GM21515 (cell line): ENCODE results near the gene SCFD1.
"Not testable (repeated sequence)": the region's sequence is repeated elsewhere in the genome, so short reads cannot be mapped to it uniquely, and the experiment has no call there.

Experiments
- ATAC-seq: cut with Tn5 transposase; IDR thresholded peaks from one replicate; pipeline ENCODE4 v1.9.1; 2021; ENCODE audit not compliant: unreplicated experiment

Gene SCFD1

GRCh38 chr14:30621940-30622830 is at the start of gene SCFD1:
Gene SCFD1 (plus strand): TSS chr14:30622319. CDS start chr14:30622339, 20 bp downstream.
- peak; percentile 94 for ATAC-seq

GRCh38 chr14:30572771-30573170 is 49.3 kb upstream of the SCFD1 start:
- no peak for ATAC-seq

DNA sequence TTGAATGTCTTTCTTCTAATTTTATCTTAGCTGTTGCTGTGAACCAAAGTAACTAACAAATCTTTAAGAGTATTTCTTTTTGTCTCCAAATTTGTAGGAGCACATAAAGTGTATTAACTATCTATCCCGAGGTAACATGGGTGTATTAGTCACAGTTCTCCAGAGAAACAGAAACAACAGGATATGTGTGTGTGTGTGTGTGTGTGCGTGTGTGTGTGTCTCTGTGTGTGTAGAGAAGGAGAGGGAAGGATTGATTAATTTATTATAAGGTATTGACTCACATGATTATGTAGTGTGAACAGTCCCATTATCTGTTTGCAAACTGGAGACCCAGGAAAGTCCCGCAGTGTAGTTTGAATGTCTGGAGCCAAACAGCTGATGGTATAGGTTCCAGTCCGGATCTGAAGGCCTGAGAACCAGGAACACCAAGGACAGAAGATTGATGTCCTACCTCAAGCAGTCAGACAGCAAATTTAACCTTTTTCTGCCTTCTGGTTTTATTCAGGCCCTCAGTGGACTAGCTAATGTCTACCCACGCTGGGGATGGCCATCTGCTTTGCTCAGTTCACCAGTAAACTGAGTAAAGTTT is 48.8 kb upstream of the SCFD1 start:
- no peak for ATAC-seq

GRCh38 chr14:30573966-30574365 is 48.2 kb upstream of the SCFD1 start:
- no peak for ATAC-seq

DNA sequence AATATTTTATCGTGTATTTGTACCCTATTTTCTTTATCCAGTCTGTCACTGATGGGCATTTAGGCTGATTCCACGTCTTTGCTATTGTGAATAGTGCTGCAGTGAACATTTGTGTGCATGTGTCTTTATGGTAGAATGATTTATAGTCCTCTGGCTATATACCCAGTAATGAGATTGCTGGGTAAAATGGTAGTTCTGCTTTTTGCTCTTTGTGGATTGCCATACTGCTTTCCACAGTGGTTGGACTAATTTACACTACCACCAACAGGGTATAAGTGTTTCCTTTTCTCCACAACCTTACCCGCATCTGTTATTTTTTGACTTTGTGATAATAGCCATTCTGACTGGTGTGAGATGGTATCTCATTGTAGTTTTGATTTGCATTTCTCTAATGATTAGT is 47.3 kb upstream of the SCFD1 start:
- not testable (repeated sequence) for ATAC-seq

DNA sequence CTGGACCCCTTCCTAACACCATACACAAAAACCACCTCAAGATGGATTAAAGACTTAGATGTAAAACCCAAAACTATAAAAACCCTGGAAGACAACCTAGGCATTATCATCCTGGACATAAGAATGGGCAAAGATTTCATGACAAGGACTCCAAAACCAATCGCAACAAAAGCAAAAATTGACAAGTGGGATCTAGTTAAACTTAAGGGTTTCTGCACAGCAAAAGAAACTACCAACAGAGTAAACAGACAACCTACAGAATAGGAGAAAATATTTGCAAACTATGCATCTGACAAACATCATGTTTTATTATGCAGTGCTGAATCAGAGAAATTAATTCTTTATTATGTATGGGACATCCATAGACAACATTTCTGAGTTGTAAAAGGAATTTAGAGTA is 45.8 kb upstream of the SCFD1 start:
- ATAC-seq, result not testable (repeated sequence)

- ATAC-seq, result no peak
These were observed 41.4 kb upstream of the SCFD1 start for GRCh38 chr14:30580616-30581282.

GRCh38 chr14:30581283-30581625 is 40.9 kb upstream of the SCFD1 start:
- ATAC-seq, result no peak

DNA sequence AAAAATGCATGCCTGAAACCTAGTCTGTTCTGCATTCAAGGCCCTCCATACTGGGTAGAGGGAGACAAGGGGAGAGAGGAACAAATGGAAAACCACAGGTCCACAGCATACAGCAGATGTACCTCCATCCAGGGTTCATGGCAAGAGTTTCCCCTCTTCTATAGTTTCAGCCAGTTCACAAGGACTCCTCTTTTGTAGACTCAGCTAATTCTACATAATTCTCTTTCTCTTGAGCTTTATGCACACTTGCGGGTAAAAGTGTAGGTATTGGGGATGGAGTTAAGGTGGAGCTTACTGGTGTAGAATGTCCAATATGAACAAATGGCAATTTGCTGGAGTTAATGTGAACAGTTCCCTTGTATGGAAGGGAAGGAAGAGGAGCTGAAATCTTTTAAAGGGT is 39.7 kb upstream of the SCFD1 start:
- no peak for ATAC-seq

GRCh38 chr14:30584058-30584630 is 38.0 kb upstream of the SCFD1 start:
- no peak for ATAC-seq

DNA sequence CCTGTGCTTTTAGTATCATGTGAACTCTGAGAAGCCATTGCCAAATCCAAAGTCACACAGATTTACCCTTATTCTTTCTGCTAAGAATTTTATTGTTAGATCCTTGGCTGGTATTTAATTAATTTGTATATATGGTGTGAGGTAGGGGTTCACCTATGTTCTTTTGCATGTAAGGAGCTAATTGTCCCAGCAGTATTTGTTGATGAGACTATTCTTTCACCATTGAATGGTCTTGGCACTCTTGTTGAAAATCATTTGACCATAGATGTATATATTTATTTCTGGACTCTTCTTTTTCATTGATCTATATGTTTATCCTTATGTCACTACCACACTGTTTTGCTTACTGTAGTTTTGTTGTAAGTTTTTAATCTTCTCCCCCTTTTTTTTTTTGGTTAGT is 36.9 kb upstream of the SCFD1 start:
- ATAC-seq, result no peak

GRCh38 chr14:30587141-30587540 is 35.0 kb upstream of the SCFD1 start:
- no peak for ATAC-seq

DNA sequence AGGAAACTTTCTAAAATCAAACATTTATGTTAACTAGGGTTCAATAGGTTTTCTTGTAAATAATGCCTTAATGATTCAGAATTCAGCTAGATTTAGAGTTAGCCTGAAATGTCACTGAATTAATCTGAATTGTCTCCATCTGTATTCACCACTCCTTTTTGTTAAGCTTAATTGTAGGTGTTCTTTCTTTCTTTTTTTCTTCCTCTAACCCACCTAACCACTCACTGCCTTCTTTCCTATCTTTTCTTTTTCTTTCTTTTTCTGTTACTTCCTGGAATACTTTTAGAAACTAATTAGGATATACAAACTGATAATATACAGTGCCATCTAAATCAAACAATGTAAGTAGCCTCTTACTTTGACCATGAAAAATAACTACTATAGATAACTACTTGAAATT is 33.2 kb upstream of the SCFD1 start:
- ATAC-seq, result no peak

GRCh38 chr14:30596935-30597334 is 25.2 kb upstream of the SCFD1 start:
- no peak for ATAC-seq

DNA sequence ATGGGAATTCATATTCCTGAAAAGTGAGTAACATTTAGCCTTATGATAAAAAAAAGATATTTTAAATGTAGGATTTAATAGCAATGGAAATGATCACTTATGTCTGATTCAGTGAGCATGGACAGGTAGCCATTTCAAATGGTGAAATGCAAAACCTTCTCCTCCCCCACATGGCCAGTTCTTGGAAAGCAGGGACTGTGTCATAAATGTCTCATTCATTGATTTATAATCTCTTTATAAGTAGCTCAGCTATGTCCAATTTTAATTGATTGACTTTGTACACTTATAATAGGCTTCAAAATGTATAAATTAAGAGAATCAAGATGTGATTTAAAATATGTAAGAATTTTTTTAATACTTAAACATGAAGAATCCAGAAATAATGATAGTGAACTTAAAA is 24.6 kb upstream of the SCFD1 start:
- ATAC-seq, result no peak

GRCh38 chr14:30600922-30601918 is 20.9 kb upstream of the SCFD1 start:
- no peak for ATAC-seq

DNA sequence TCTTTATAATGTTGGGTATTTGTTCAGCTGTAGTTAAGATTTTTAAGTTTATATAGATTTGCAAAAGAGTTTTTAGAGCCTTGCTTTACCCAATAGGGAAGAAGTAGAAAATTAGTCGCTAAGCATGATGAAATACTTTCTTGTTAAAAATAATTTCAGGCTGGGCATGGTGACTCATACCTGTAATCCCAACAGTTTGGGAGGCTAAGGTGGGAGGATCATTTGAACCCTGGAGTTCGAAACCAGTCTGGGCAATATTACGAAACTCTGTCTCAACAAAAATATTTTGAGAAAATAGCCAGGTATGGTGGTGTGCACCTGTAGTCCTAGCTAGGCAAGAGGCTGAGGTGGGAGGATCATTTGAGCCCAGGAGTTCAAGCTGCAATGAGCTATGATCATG is 18.7 kb upstream of the SCFD1 start:
- ATAC-seq, result no peak

DNA sequence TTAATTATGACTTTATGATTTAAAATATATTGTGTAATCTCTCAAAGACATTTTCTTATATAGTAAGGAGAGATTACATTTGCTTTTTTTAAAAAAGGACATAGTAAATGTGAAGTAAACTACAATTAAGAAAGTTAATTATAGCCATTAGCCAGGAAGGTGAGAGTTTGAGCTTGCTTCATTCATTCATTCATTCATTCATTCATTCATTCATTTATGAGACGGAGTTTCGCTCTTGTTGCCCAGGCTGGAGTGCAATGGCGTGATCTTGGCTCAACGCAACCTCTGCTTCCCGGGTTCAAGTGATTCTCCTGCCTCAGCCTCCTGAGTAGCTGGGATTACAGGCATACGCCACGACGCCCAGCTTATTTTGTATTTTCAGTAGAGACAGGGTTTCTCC is 17.4 kb upstream of the SCFD1 start:
- not testable (repeated sequence) for ATAC-seq

DNA sequence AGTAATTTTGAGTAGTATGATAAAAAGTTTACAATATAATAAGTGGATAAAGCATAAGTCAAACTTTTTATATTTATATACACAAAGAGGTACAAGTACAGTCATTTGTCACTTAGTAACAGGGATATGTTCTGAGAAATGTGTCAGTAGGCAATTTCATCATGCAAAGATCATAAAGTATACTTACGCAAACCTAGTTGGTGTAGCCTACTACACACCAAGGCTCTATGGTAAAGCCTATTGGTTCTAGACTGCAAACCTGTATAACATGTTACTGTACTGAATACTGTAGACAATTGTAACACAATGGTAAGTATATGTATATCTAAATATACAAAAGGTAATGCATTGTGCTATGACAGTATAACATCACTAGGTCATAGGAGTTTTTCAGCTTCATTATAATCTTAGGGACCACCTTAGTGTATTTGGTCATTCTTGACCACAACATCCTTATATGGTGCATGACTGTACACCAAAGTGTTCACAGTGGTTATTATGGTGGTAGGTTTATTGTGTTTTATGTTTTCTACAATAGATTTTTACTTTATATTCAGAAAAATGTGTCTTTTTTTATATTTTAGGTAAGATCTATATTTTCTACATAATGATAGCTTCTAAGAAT is 14.9 kb upstream of the SCFD1 start:
- ATAC-seq, result no peak

DNA sequence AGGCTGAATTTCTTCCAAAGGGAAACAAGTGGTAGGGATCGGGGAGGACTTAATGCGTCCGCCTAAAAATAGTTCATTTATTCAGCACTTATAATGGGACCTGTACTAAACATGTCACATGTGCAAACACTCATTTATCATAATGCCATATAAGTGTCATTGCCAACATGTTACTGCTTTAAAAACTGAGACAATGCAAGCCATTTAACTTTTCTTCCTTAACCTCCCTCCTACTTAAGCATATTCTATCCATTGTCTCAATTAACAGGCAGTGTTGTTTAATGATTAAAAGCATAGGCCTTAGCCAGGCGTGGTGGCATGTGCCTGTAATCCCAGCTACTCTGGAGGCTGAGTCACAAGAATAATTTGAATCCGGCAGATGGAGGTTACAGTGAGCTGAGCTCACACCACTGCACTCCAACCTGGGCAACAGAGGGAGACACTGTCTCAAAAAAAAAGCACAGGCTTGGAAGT is 13.5 kb upstream of the SCFD1 start:
- no peak for ATAC-seq
